DMS114 treated with DMSO at 0.1 percent for 48 hours (cell line): ENCODE results near the gene RCCD1.

ENCODE experiments used
- DNase-seq: peaks from one replicate; lab custom pipeline; 2025; ENCODE audit not compliant: unreplicated experiment; lab: John Stamatoyannopoulos, UW

RCCD1 gene

GRCh38 chr15:91001209-91001608 is 46.5 kb downstream of the RCCD1 start:
- DNase-seq: no peak

GRCh38 chr15:91007266-91007665 is 52.6 kb downstream of the RCCD1 start:
- DNase-seq: no peak
